ENCODE data around the gene DDX46. TPM values are rescaled to one million over a fixed set of nuclear protein-coding genes. Genes with fewer than 3 reads are reported as not detected.

DDX46 gene
- total and polyA plus RNA-seq, 2 of the 8 experiments (the other 6 are each of a cell fraction or from before 2014, with no cell fraction given): 22.6 to 110 TPM

DNA sequence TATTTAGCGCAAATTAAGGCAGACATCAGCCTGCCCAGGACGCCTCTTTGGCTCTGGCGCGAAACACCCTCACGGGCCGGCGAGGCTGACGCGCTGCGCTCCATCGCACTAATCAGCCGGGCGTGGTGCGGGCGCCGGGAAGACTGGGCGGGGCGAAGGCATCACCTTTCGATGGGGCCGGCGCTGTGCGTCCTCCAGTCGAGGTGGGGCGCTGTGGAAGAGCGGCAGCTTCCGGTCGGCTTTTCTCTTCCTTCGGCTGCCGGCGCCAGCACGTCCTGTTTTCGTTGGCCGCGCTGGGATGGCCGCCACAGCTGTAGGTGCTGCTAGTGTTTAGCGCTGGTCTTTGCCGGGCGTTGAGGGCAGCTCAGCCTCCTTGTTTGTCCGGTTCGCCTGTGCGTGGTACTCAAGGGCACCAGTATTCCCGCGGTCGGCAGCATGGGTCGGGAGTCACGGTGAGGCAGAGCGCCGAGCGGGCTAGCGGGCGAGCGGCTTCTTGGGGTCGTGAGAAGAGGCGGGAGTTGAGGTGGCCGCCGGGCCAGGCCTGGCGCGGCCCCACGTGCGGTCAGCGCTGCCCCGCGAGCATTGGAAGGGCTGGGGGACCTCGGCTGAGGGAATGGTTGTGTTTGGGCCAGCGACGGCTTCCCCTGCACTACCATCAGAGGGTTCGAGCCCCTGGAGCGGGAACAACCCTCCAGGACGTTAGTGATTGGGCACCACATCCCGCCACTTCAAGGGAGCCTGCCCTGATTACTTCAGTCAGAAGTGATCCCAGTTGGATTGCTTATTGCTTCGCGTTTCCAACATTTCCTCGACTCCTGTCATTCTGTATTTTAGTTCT lies at the start of gene DDX46 (continued):
- TF ChIP-seq KDM1A (IDR thresholded peaks at IDR 0.05; ENCODE audit: borderline replicate concordance, low read length): no peak
- TF ChIP-seq RFX5 (IDR thresholded peaks at IDR 0.05; ENCODE audit: borderline replicate concordance, low read depth, low read length): no peak
- TF ChIP-seq POU5F1 (IDR thresholded peaks at IDR 0.05; ENCODE audit: low read depth, low read length): no peak
- TF ChIP-seq TAF7 (optimal IDR thresholded peaks at IDR 0.05; ENCODE audit: borderline replicate concordance, low read depth, low read length): peak; percentile 90
- TF ChIP-seq ATF3 (IDR thresholded peaks at IDR 0.05; ENCODE audit: insufficient read depth, low read depth, low read length): no peak
- no peak for TF ChIP-seq SUZ12 (IDR thresholded peaks at IDR 0.05; ENCODE audit: low read length)
- peak; percentile 76 for TF ChIP-seq KDM5A (IDR thresholded peaks at IDR 0.05; ENCODE audit: low read length)
- TF ChIP-seq SP4 (IDR thresholded peaks at IDR 0.05; ENCODE audit: low read length): peak; percentile 89
- TF ChIP-seq SIX5 (IDR thresholded peaks at IDR 0.05; ENCODE audit: low read depth, low read length): no peak
- TF ChIP-seq POLR2A (IDR thresholded peaks at IDR 0.05; ENCODE audit: control extremely low read depth in 1 of 2, low read depth in 2 of 2, low read length in 2 of 2): peak; percentile 94
- no peak for TF ChIP-seq TEAD4 (IDR thresholded peaks at IDR 0.05; ENCODE audit: low read depth, low read length)
